Upper lobe of left lung (tissue), 6 donors: ENCODE data around the gene F2RL3. TPM values are rescaled to one million over a fixed set of nuclear protein-coding genes. Genes with fewer than 3 reads are reported as not detected.
"Not testable (repeated sequence)": the region's sequence is repeated elsewhere in the genome, so short reads cannot be mapped to it uniquely, and the experiment has no call there.

Experiments
- ATAC-seq, 2 donors: fragments of 200-7000 bp; cut with Tn5 transposase; one replicate each; pipeline ENCODE4 v1.9.1; 2022; ENCODE audit warnings: mild to moderate bottlenecking in 2 of 2, moderate library complexity in 2 of 2; ENCODE audit not compliant: low FRiP score in 2 of 2
- DNase-seq, 2 donors: peaks; one replicate each; pipeline ENCODE4 v3.0.0-alpha.2; 2019 to 2020
- H3K27ac ChIP-seq, 4 donors: fragments of 200-600 bp; sonication (generic); one replicate each; pipeline ENCODE4 v1.5.1; 2016 to 2019
- H3K27me3 ChIP-seq, 4 donors: fragments of 200-600 bp; sonication (generic); one replicate each; pipeline ENCODE4 v1.5.1; 2017 to 2019
- H3K36me3 ChIP-seq, 4 donors: fragments of 200-600 bp; sonication (generic); one replicate each; pipeline ENCODE4 v1.5.1; 2016 to 2019
- H3K4me1 ChIP-seq, 4 donors: fragments of 200-600 bp; sonication (generic); one replicate each; pipeline ENCODE4 v1.5.1; 2018 to 2019
- H3K4me3 ChIP-seq, 4 donors: fragments of 200-600 bp; sonication (generic); one replicate each; pipeline ENCODE4 v1.5.1; 2017 to 2019; ENCODE audit warnings: mild to moderate bottlenecking in 2 of 4, moderate library complexity in 1 of 4
- H3K9me3 ChIP-seq, 4 donors: fragments of 200-600 bp; sonication (generic); one replicate each; pipeline ENCODE4 v1.5.1; 2018 to 2019
- EP300 ChIP-seq, 4 donors: sonication (generic); formaldehyde crosslinking; IDR thresholded peaks; one replicate each; pipeline ENCODE4 v1.5.1; 2017; ENCODE audit warnings: antibody characterized with exemption in 4 of 4, control low read depth in 2 of 4
- POLR2A ChIP-seq, 4 donors: fragments of 450-650 bp; IDR thresholded peaks; one replicate each; pipeline ENCODE4 v1.5.1; 2016 to 2017; ENCODE audit warnings: antibody characterized with exemption in 4 of 4, mild to moderate bottlenecking in 2 of 4
- POLR2AphosphoS5 ChIP-seq, 2 donors: sonication (generic); formaldehyde crosslinking; IDR thresholded peaks; one replicate each; pipeline ENCODE4 v1.5.1; 2017; ENCODE audit warnings: antibody characterized with exemption in 2 of 2
- WGBS, 2 donors: methylation state at CpG; one replicate each; pipeline ENCODE4 v1.1.5; 2017 to 2018; 5-methylcytosine and 5-hydroxymethylcytosine counted together
- small RNA-seq, 4 donors: library from RNA; depleted of rRNA; stranded (forward); fragments of <200 nt; gene quantifications; one replicate each; pipeline ENCODE3, GENCODE V24; 2016
- total RNA-seq, 6 donors: library from RNA; depleted of rRNA in 4 of 6; stranded (reverse); fragments of >200 nt in 4 of 6; gene quantifications; one replicate each; pipeline versions ENCODE4 v1.1.0 to v1.2.1, GENCODE V29; 2016 to 2021
- TF ChIP-seq, protein P1 (sequence below), 6 experiments: fragments of 450-650 bp in 4 of 6; fragments of 200-600 bp in 2 of 6; sonication (generic) in 2 of 6; IDR thresholded peaks; one replicate each; pipeline ENCODE4 v1.5.1; 2016 to 2019; ENCODE audit warnings: antibody characterized with exemption in 6 of 6
- donor health status: DM: no; HTN: no; CAD: no; lungs with moderate emphysema.
- donor health status: DM: no; HTN: yes; CAD: no; lungs with severe emphysema.

F2RL3 gene
- total RNA-seq, 6 donors from 2014 or later: 7.3 to 130 (median 23.2) TPM

- peaks cover 0 to 11% (median 5%) of the 10 kb centered on the region in 4 donors for H3K9me3 ChIP-seq
- no peaks in the 10 kb centered on the region for H3K36me3 ChIP-seq
- DNase-seq (no peak), ATAC-seq (peak in 1 of 2 donors; percentile 46)
- 94 to 96% methylated on average over 11 of the region's 11 CpGs for whole genome bisulfite sequencing, 2 donors
- H3K4me3 ChIP-seq: no peak overlapping the region
- no peaks in the 10 kb centered on the region for H3K4me1 ChIP-seq
- H3K27ac ChIP-seq: no peak overlapping the region
- no peaks in the 10 kb centered on the region for H3K27me3 ChIP-seq
- TF ChIP-seq EP300 (IDR thresholded peaks at IDR 0.05) (no peak), POLR2A (IDR thresholded peaks at IDR 0.05) (no peak), POLR2AphosphoS5 (IDR thresholded peaks at IDR 0.05) (no peak)
- TF ChIP-seq, protein P1, sequence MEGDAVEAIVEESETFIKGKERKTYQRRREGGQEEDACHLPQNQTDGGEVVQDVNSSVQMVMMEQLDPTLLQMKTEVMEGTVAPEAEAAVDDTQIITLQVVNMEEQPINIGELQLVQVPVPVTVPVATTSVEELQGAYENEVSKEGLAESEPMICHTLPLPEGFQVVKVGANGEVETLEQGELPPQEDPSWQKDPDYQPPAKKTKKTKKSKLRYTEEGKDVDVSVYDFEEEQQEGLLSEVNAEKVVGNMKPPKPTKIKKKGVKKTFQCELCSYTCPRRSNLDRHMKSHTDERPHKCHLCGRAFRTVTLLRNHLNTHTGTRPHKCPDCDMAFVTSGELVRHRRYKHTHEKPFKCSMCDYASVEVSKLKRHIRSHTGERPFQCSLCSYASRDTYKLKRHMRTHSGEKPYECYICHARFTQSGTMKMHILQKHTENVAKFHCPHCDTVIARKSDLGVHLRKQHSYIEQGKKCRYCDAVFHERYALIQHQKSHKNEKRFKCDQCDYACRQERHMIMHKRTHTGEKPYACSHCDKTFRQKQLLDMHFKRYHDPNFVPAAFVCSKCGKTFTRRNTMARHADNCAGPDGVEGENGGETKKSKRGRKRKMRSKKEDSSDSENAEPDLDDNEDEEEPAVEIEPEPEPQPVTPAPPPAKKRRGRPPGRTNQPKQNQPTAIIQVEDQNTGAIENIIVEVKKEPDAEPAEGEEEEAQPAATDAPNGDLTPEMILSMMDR (IDR thresholded peaks at IDR 0.05): no peak
Observed at GRCh38 chr19:16938211-16938610, 49.4 kb downstream of the F2RL3 start.

- not testable (repeated sequence) for H3K27ac ChIP-seq, H3K27me3 ChIP-seq, H3K4me3 ChIP-seq, DNase-seq, H3K36me3 ChIP-seq, ATAC-seq, H3K9me3 ChIP-seq, H3K4me1 ChIP-seq
- 94 to 96% methylated on average over 6 to 7 of the region's 7 CpGs for WGBS, 2 donors
Observed at GRCh38 chr19:16940063-16940462, 51.3 kb downstream of the F2RL3 start.

GRCh38 chr19:16940626-16941025 lies 51.8 kb downstream of the F2RL3 start:
- 93% methylated on average over 9 of the region's 9 CpGs for WGBS, 2 donors

More at GRCh38 chr19:16940626-16941025, 51.8 kb downstream of the F2RL3 start:
- Histone ChIP-seq H3K27ac (no peak overlapping the region), H3K27me3 (no peaks in the 10 kb centered on the region), H3K9me3 (no peaks in the 10 kb centered on the region), H3K36me3 (no peaks in the 10 kb centered on the region), H3K4me1 (peaks cover 0 to 2% (median 0%) of the 10 kb centered on the region in 4 donors), H3K4me3 (no peak overlapping the region)
- DNase-seq (peak in 1 of 2 donors; percentile 3), ATAC-seq (no peak)
- TF ChIP-seq, protein P1 (IDR thresholded peaks at IDR 0.05): no peak
- TF ChIP-seq POLR2AphosphoS5 (IDR thresholded peaks at IDR 0.05): no peak

Small RNAs within 50 kb of the gene (small RNA-seq; reads per million reads assigned to genes)
- gene RN7SL823P: 0 reads per million in 4 donors
- 0 reads per million in 4 donors for gene RN7SL835P

Other genes starting within 250 kb of the F2RL3 start
- 100 to 1,000 TPM in 1 of 6 donors, 10 to 100 TPM in 5; 71.8 to 129 (median 80.4) TPM for gene SMIM7, start 228.9 kb upstream of the F2RL3 start, total RNA-seq
- gene TMEM38A, start 227.9 kb upstream of the F2RL3 start, total RNA-seq: 1 to 10 TPM; 5.1 to 8.4 (median 5.9) TPM
- gene NWD1, start 169.2 kb upstream of the F2RL3 start, total RNA-seq: 10 to 100 TPM in 1 of 6 donors, 1 to 10 TPM in 4, under 1 TPM in 1; 0.06 to 15.3 (median 2.3) TPM
- gene SIN3B, start 59.6 kb upstream of the F2RL3 start, total RNA-seq: 100 to 1,000 TPM in 2 of 6 donors, 10 to 100 TPM in 4; 38.2 to 385 (median 63.5) TPM
- gene CPAMD8, start 137.8 kb downstream of the F2RL3 start, total RNA-seq: 100 to 1,000 TPM in 1 of 6 donors, 10 to 100 TPM in 5; 35.8 to 262 (median 61.1) TPM
- 10 to 100 TPM in 2 of 6 donors, 1 to 10 TPM in 4; 4.9 to 21.0 (median 8.7) TPM for gene HAUS8, start 186.5 kb downstream of the F2RL3 start, total RNA-seq
- 100 to 1,000 TPM in 4 of 6 donors, 10 to 100 TPM in 2; 72.3 to 408 (median 146) TPM for gene MYO9B, start 186.8 kb downstream of the F2RL3 start, total RNA-seq